H1 (cell line): ENCODE results near the gene TRIM27. TPM values are rescaled to one million over a fixed set of nuclear protein-coding genes. Genes with fewer than 3 reads are reported as not detected.

Experiments
- JUN ChIP-seq: IDR thresholded peaks from 2 replicates; pipeline ENCODE4 v1.6.1; 2011; ENCODE audit warnings: low read depth, mild to moderate bottlenecking, improper control_type of control experiment, low read length
- KDM1A ChIP-seq: fragments of 200-600, 300-600 bp; sonication (generic); IDR thresholded peaks from 2 replicates; pipeline ENCODE4 v1.7.1; 2016; ENCODE audit warnings: mild to moderate bottlenecking, low read length, borderline replicate concordance
- SP1 ChIP-seq: IDR thresholded peaks from 2 replicates; pipeline ENCODE4 v1.6.1; 2011; ENCODE audit warnings: low read depth, low read length
- TBP ChIP-seq: IDR thresholded peaks from 2 replicates; pipeline ENCODE4 v1.6.1; 2011; ENCODE audit warnings: low read depth, low read length, improper control_type of control experiment
- polyA plus RNA-seq, 7 experiments: library from polyadenylated mRNA; depleted of rRNA in 3 of 7; stranded (reverse) in 5 of 7; unstranded in 2 of 7; fragments of >200 nt in 5 of 7; fragments of 200-250 nt in 2 of 7; gene quantifications; 1 replicate in 5 of 7; 2 replicates in 1 of 7; 4 replicates in 1 of 7; pipeline versions ENCODE4 v1.2.1 to v1.2.3, GENCODE V29; 2011 to 2013; ENCODE audit warnings: missing spikeins in 2 of 7, mixed read lengths in 2 of 7
- total RNA-seq: library from RNA; stranded (reverse); fragmentation: NEBNext Ultra II Directional; extraction: Animal tissue kit (Norgen Biotek cat#: 25700); gene quantifications from 2 replicates; pipeline ENCODE4 v1.2.1, GENCODE V29; 2021
- TF ChIP-seq, protein P1 (sequence below): fragments of 300-600 bp; sonication (generic); IDR thresholded peaks from 2 replicates; pipeline ENCODE4 v1.7.1; 2012; ENCODE audit warnings: low read length, moderate library complexity, mild to moderate bottlenecking, inconsistent platforms; ENCODE audit not compliant: insufficient replicate concordance
- TF ChIP-seq, protein P2 (sequence below): IDR thresholded peaks from 2 replicates; pipeline ENCODE4 v1.6.1; 2012; ENCODE audit warnings: low read length, inconsistent platforms
- TF ChIP-seq, protein P3 (sequence below): IDR thresholded peaks from 2 replicates; pipeline ENCODE4 v1.6.1; 2012; ENCODE audit warnings: inconsistent platforms

TRIM27 gene
- total and polyA plus RNA-seq, 2 of the 8 experiments (the other 6 are each of a cell fraction or from before 2014, with no cell fraction given): 76.4 to 85.9 TPM

DNA sequence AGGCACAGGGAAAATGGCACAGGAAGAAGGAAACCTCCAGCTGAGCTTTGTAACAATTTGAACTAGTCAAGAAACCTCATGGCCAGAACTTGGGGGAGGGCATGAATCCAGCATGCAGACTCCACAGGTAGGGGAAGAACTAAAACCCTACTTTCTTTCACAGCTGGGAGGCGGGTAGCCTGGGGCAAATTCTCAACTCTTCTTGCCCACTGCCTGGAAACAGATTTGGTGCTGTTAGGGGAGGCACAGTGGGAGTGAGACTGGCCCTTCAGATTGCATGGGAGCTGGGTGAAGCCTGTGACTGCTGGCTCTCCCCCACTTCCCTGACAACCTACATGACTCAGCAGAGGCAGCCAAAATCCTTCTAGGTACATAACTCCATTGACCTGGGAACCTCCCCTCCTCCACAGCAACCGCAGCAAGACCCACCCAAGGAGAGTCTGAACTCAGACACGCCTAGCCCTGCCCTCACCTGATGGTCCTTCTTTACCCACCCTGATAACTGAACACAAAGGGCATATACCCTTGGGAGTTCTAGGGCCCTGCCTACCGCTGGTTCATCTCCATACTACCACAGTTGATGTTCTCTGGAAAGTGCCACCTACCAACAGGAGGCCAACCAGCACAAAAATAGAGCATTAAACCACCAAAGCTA, 37.2 kb upstream of the TRIM27 start (continued):
- TF ChIP-seq, protein P1, sequence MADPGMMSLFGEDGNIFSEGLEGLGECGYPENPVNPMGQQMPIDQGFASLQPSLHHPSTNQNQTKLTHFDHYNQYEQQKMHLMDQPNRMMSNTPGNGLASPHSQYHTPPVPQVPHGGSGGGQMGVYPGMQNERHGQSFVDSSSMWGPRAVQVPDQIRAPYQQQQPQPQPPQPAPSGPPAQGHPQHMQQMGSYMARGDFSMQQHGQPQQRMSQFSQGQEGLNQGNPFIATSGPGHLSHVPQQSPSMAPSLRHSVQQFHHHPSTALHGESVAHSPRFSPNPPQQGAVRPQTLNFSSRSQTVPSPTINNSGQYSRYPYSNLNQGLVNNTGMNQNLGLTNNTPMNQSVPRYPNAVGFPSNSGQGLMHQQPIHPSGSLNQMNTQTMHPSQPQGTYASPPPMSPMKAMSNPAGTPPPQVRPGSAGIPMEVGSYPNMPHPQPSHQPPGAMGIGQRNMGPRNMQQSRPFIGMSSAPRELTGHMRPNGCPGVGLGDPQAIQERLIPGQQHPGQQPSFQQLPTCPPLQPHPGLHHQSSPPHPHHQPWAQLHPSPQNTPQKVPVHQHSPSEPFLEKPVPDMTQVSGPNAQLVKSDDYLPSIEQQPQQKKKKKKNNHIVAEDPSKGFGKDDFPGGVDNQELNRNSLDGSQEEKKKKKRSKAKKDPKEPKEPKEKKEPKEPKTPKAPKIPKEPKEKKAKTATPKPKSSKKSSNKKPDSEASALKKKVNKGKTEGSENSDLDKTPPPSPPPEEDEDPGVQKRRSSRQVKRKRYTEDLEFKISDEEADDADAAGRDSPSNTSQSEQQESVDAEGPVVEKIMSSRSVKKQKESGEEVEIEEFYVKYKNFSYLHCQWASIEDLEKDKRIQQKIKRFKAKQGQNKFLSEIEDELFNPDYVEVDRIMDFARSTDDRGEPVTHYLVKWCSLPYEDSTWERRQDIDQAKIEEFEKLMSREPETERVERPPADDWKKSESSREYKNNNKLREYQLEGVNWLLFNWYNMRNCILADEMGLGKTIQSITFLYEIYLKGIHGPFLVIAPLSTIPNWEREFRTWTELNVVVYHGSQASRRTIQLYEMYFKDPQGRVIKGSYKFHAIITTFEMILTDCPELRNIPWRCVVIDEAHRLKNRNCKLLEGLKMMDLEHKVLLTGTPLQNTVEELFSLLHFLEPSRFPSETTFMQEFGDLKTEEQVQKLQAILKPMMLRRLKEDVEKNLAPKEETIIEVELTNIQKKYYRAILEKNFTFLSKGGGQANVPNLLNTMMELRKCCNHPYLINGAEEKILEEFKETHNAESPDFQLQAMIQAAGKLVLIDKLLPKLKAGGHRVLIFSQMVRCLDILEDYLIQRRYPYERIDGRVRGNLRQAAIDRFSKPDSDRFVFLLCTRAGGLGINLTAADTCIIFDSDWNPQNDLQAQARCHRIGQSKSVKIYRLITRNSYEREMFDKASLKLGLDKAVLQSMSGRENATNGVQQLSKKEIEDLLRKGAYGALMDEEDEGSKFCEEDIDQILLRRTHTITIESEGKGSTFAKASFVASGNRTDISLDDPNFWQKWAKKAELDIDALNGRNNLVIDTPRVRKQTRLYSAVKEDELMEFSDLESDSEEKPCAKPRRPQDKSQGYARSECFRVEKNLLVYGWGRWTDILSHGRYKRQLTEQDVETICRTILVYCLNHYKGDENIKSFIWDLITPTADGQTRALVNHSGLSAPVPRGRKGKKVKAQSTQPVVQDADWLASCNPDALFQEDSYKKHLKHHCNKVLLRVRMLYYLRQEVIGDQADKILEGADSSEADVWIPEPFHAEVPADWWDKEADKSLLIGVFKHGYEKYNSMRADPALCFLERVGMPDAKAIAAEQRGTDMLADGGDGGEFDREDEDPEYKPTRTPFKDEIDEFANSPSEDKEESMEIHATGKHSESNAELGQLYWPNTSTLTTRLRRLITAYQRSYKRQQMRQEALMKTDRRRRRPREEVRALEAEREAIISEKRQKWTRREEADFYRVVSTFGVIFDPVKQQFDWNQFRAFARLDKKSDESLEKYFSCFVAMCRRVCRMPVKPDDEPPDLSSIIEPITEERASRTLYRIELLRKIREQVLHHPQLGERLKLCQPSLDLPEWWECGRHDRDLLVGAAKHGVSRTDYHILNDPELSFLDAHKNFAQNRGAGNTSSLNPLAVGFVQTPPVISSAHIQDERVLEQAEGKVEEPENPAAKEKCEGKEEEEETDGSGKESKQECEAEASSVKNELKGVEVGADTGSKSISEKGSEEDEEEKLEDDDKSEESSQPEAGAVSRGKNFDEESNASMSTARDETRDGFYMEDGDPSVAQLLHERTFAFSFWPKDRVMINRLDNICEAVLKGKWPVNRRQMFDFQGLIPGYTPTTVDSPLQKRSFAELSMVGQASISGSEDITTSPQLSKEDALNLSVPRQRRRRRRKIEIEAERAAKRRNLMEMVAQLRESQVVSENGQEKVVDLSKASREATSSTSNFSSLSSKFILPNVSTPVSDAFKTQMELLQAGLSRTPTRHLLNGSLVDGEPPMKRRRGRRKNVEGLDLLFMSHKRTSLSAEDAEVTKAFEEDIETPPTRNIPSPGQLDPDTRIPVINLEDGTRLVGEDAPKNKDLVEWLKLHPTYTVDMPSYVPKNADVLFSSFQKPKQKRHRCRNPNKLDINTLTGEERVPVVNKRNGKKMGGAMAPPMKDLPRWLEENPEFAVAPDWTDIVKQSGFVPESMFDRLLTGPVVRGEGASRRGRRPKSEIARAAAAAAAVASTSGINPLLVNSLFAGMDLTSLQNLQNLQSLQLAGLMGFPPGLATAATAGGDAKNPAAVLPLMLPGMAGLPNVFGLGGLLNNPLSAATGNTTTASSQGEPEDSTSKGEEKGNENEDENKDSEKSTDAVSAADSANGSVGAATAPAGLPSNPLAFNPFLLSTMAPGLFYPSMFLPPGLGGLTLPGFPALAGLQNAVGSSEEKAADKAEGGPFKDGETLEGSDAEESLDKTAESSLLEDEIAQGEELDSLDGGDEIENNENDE: no peak
- TF ChIP-seq SP1 (no peak), JUN (no peak), TBP (no peak), KDM1A (no peak)
- TF ChIP-seq, protein P2, sequence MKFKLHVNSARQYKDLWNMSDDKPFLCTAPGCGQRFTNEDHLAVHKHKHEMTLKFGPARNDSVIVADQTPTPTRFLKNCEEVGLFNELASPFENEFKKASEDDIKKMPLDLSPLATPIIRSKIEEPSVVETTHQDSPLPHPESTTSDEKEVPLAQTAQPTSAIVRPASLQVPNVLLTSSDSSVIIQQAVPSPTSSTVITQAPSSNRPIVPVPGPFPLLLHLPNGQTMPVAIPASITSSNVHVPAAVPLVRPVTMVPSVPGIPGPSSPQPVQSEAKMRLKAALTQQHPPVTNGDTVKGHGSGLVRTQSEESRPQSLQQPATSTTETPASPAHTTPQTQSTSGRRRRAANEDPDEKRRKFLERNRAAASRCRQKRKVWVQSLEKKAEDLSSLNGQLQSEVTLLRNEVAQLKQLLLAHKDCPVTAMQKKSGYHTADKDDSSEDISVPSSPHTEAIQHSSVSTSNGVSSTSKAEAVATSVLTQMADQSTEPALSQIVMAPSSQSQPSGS: no peak
- TF ChIP-seq, protein P3, sequence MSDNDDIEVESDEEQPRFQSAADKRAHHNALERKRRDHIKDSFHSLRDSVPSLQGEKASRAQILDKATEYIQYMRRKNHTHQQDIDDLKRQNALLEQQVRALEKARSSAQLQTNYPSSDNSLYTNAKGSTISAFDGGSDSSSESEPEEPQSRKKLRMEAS: no peak
- TF ChIP-seq, all 59 proteins: peak for 0
